ENCODE data around the gene PUS1.
"Not testable (repeated sequence)": the region's sequence is repeated elsewhere in the genome, so short reads cannot be mapped to it uniquely, and the experiment has no call there.

DNA sequence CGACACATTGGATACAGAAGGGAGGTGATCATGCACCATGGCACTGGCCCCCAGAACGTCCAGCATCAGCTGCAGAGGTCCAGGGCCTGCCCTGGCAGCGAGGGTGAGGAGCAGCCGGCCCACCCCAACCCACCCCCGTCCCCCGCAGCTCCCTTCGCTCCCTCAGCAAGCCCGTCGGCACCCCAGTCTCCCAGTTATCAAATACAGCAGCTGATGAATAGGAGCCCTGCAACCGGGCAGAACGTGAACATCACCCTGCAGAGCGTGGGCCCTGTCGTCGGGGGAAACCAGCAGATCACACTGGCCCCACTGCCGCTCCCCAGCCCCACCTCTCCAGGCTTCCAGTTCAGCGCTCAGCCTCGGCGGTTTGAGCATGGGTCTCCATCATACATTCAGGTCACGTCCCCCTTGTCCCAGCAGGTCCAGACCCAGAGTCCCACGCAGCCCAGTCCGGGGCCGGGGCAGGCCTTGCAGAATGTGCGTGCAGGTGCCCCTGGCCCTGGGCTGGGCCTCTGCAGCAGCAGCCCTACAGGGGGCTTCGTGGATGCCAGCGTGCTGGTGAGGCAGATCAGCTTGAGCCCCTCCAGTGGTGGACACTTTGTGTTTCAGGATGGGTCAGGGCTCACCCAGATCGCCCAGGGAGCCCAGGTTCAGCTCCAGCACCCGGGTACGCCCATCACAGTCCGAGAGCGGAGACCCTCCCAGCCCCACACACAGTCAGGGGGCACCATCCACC, 31.7 kb downstream of the PUS1 start:
- TF ChIP-seq ZNF16 (tag by site-specific recombination; IDR thresholded peaks at IDR 0.05; ENCODE audit: low read depth); ZNF366 (tag by site-specific recombination; conservative IDR thresholded peaks at IDR 0.05); ZNF48 (tag by site-specific recombination; IDR thresholded peaks at IDR 0.05); ZNF24 (tag by site-specific recombination; IDR thresholded peaks at IDR 0.05); HOXA7 (CRISPR knock-in tag; IDR thresholded peaks at IDR 0.05; ENCODE audit: borderline replicate concordance); ZNF830 (tag by site-specific recombination; IDR thresholded peaks at IDR 0.05; ENCODE audit: low read depth); ZEB2 (tag by site-specific recombination; IDR thresholded peaks at IDR 0.05); ZNF274 (IDR thresholded peaks at IDR 0.05; ENCODE audit: low read length); ZNF274 (tag by site-specific recombination; IDR thresholded peaks at IDR 0.05; ENCODE audit: borderline replicate concordance); MEIS1 (CRISPR knock-in tag; IDR thresholded peaks at IDR 0.05; ENCODE audit: borderline replicate concordance); ZBTB7A (tag by site-specific recombination; IDR thresholded peaks at IDR 0.05; ENCODE audit: low read depth); BCL11A (tag by site-specific recombination; IDR thresholded peaks at IDR 0.05; ENCODE audit: low read depth): not testable (repeated sequence)
- TF ChIP-seq, protein P1, sequence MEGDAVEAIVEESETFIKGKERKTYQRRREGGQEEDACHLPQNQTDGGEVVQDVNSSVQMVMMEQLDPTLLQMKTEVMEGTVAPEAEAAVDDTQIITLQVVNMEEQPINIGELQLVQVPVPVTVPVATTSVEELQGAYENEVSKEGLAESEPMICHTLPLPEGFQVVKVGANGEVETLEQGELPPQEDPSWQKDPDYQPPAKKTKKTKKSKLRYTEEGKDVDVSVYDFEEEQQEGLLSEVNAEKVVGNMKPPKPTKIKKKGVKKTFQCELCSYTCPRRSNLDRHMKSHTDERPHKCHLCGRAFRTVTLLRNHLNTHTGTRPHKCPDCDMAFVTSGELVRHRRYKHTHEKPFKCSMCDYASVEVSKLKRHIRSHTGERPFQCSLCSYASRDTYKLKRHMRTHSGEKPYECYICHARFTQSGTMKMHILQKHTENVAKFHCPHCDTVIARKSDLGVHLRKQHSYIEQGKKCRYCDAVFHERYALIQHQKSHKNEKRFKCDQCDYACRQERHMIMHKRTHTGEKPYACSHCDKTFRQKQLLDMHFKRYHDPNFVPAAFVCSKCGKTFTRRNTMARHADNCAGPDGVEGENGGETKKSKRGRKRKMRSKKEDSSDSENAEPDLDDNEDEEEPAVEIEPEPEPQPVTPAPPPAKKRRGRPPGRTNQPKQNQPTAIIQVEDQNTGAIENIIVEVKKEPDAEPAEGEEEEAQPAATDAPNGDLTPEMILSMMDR (tag by site-specific recombination; IDR thresholded peaks at IDR 0.05) = not testable (repeated sequence)
- TF ChIP-seq, protein P2, sequence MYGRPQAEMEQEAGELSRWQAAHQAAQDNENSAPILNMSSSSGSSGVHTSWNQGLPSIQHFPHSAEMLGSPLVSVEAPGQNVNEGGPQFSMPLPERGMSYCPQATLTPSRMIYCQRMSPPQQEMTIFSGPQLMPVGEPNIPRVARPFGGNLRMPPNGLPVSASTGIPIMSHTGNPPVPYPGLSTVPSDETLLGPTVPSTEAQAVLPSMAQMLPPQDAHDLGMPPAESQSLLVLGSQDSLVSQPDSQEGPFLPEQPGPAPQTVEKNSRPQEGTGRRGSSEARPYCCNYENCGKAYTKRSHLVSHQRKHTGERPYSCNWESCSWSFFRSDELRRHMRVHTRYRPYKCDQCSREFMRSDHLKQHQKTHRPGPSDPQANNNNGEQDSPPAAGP (tag by site-specific recombination; IDR thresholded peaks at IDR 0.05) = not testable (repeated sequence)
- TF ChIP-seq, protein P3, sequence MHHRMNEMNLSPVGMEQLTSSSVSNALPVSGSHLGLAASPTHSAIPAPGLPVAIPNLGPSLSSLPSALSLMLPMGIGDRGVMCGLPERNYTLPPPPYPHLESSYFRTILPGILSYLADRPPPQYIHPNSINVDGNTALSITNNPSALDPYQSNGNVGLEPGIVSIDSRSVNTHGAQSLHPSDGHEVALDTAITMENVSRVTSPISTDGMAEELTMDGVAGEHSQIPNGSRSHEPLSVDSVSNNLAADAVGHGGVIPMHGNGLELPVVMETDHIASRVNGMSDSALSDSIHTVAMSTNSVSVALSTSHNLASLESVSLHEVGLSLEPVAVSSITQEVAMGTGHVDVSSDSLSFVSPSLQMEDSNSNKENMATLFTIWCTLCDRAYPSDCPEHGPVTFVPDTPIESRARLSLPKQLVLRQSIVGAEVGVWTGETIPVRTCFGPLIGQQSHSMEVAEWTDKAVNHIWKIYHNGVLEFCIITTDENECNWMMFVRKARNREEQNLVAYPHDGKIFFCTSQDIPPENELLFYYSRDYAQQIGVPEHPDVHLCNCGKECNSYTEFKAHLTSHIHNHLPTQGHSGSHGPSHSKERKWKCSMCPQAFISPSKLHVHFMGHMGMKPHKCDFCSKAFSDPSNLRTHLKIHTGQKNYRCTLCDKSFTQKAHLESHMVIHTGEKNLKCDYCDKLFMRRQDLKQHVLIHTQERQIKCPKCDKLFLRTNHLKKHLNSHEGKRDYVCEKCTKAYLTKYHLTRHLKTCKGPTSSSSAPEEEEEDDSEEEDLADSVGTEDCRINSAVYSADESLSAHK (tag by site-specific recombination; IDR thresholded peaks at IDR 0.05) = not testable (repeated sequence)

Data from HEK293 (cell line).